GM21529 (cell line): ENCODE measurements around the gene FBXO45.
"Not testable (repeated sequence)": the region's sequence is repeated elsewhere in the genome, so short reads cannot be mapped to it uniquely, and the experiment has no call there.

Experiments
- ATAC-seq: cut with Tn5 transposase; IDR thresholded peaks from one replicate; pipeline ENCODE4 v1.9.1; 2021; ENCODE audit not compliant: unreplicated experiment

FBXO45 gene

GRCh38 chr3:196555295-196555694, 13.2 kb upstream of the FBXO45 start:
- no peak for ATAC-seq

GRCh38 chr3:196557236-196557635, 11.2 kb upstream of the FBXO45 start:
- no peak for ATAC-seq

GRCh38 chr3:196558476-196558875, 10.0 kb upstream of the FBXO45 start:
- no peak for ATAC-seq

GRCh38 chr3:196559826-196560225, 8.6 kb upstream of the FBXO45 start:
- no peak for ATAC-seq

- ATAC-seq: no peak
These were observed 4.7 kb upstream of the FBXO45 start for GRCh38 chr3:196563721-196564225.

GRCh38 chr3:196569003-196569516, 600 bp downstream of the FBXO45 start:
- no peak for ATAC-seq

- not testable (repeated sequence) for ATAC-seq
These were observed 1.9 kb downstream of the FBXO45 start for GRCh38 chr3:196570332-196570731.

GRCh38 chr3:196572389-196572788, 3.9 kb downstream of the FBXO45 start:
- ATAC-seq: no peak

- no peak for ATAC-seq
These were observed 16.7 kb downstream of the FBXO45 start for GRCh38 chr3:196585044-196585757.

- no peak for ATAC-seq
These were observed 21.8 kb downstream of the FBXO45 start for GRCh38 chr3:196590279-196590678.

GRCh38 chr3:196596355-196596754, 27.9 kb downstream of the FBXO45 start:
- no peak for ATAC-seq

GRCh38 chr3:196597971-196598733, 29.7 kb downstream of the FBXO45 start:
- ATAC-seq: not testable (repeated sequence)

GRCh38 chr3:196599734-196600128, 31.3 kb downstream of the FBXO45 start:
- no peak for ATAC-seq

- ATAC-seq: no peak
These were observed 31.9 kb downstream of the FBXO45 start for GRCh38 chr3:196600359-196600758.

- no peak for ATAC-seq
These were observed 34.2 kb downstream of the FBXO45 start for GRCh38 chr3:196602673-196603072.

- ATAC-seq: no peak
These were observed 35.2 kb downstream of the FBXO45 start for GRCh38 chr3:196603683-196604082.

GRCh38 chr3:196604548-196604947, 36.1 kb downstream of the FBXO45 start:
- no peak for ATAC-seq

GRCh38 chr3:196608693-196609092, 40.2 kb downstream of the FBXO45 start:
- no peak for ATAC-seq

GRCh38 chr3:196609343-196609775, 40.9 kb downstream of the FBXO45 start:
- peak; percentile 84 for ATAC-seq

- no peak for ATAC-seq
These were observed 41.5 kb downstream of the FBXO45 start for GRCh38 chr3:196609805-196610515.

GRCh38 chr3:196611761-196612483, 43.5 kb downstream of the FBXO45 start:
- ATAC-seq: no peak
